Upper lobe of right lung (tissue), 1 donor: ENCODE measurements around the gene RGS12. TPM values are rescaled to one million over a fixed set of nuclear protein-coding genes. Genes with fewer than 3 reads are reported as not detected.

Experiments used
- ATAC-seq: fragments of 200-7000 bp; cut with Tn5 transposase; one replicate; pipeline ENCODE4 v1.9.1; 2020; ENCODE audit warnings: mild to moderate bottlenecking, moderate library complexity
- DNase-seq: peaks from one replicate; pipeline ENCODE4 v3.0.0-alpha.2; 2020
- H3K27ac ChIP-seq: fragments of 200-600 bp; one replicate; pipeline ENCODE4 v1.8.0; 2022
- H3K27me3 ChIP-seq: fragments of 200-600 bp; one replicate; pipeline ENCODE4 v1.8.0; 2022; ENCODE audit warnings: mild to moderate bottlenecking
- H3K36me3 ChIP-seq: fragments of 200-600 bp; one replicate; pipeline ENCODE4 v1.8.0; 2022
- H3K4me1 ChIP-seq: fragments of 200-600 bp; one replicate; pipeline ENCODE4 v1.8.0; 2022
- H3K4me3 ChIP-seq: fragments of 200-600 bp; one replicate; pipeline ENCODE4 v1.8.0; 2022; ENCODE audit warnings: mild to moderate bottlenecking
- H3K9me3 ChIP-seq: fragments of 200-600 bp; one replicate; pipeline ENCODE4 v1.8.0; 2022
- intact Hi-C: fragments of 100-400 bp; cut with DNase I; formaldehyde crosslinking; loops from one replicate; pipeline ENCODE4 v1.11.0; 2022
- total RNA-seq: library from RNA; stranded (reverse); fragmentation: NEBNext Ultra II Directional; extraction: Animal tissue kit (Norgen Biotek cat#: 25700); gene quantifications from one replicate; pipeline ENCODE4 v1.2.1, GENCODE V29; 2021
- TF ChIP-seq, protein P1 (sequence below): fragments of 200-600 bp; IDR thresholded peaks from one replicate; pipeline ENCODE4 v1.8.0; 2022; ENCODE audit warnings: antibody characterized with exemption
- donor health status: DM: no; HTN: yes; CAD: no; lungs with severe emphysema.

Gene RGS12
- total RNA-seq, 1 donor from 2014 or later = 58.2 TPM

DNA sequence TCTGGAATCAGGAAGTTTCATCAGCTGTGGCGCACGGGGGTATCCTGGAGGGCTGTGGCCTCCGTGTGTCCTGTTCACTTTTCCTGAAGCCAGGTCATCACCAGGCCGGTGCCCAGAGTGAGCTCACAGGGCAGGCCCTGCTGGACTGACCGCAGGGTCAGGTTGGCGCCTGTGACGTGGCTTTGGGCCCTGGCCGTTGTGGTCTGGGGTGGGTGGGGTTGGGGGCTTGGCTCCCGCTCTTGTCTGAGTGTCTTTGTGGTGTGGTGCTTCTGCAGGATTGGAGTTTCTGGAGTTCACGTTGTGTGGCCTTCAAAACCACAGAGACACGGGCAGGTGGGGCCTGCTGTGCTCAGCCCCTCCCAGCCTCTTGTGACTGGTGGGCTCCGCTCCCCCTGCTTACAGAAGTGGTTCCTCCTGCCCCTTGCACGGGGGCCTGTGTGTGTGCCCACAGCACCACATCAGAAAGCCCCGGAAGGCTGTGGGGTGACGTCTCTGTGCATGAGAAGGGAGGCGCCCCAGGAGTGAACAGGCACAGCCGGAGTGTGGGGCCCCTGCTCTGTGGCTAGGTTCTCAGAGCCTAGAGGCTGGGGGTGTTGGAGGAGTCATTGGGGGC lies 9.5 kb downstream of the RGS12 start:
- peaks cover 51% of the 10 kb centered on the region for H3K4me1 ChIP-seq
- DNase-seq = peak; percentile 57

DNA sequence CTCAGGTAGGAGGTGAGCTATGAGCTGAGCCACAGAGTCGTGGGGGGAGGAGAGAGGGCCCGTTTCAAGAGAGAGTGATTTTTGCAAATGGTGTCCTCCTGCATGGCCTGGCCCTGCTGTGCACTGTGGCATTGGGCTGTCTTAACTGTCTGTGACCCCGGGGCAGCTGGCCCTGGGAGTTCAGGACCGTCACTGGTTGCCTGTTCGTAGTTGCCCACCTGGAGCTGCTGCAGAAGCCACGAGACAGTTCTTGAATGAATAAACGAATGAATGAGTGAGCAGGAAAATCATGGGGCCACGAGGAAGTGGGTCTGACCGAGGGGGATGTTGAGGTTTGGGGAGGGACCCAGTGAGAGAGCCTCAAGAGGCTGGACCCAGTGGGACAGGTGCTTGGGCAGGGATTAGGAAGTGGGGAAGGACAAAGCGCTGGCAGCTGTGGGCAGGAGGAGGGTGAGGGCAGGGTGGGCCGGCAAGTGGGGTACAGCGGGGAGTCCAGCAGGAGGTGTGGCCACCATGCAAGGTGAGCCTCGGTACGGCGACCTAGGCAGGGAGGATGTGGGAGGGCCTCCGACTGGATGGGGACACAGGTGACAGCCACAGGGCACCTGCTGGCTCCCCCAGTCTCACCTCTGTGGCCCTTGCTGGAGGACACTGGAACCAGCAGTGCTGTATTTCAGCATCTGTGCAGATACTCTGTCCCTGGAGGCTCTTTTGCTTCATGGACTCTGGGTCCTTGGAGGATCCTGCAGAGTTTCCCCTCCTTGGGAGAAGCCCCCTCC lies 10.2 kb downstream of the RGS12 start:
- Histone ChIP-seq H3K27me3 (no peaks in the 10 kb centered on the region), H3K4me3 (no peak overlapping the region), H3K27ac (no peak overlapping the region), H3K4me1 (peaks cover 58% of the 10 kb centered on the region), H3K9me3 (no peaks in the 10 kb centered on the region), H3K36me3 (no peaks in the 10 kb centered on the region)
- DNase-seq = peak; percentile 58
- no peak for ATAC-seq
- intact Hi-C loops = no loop called here
- TF ChIP-seq, protein P1, sequence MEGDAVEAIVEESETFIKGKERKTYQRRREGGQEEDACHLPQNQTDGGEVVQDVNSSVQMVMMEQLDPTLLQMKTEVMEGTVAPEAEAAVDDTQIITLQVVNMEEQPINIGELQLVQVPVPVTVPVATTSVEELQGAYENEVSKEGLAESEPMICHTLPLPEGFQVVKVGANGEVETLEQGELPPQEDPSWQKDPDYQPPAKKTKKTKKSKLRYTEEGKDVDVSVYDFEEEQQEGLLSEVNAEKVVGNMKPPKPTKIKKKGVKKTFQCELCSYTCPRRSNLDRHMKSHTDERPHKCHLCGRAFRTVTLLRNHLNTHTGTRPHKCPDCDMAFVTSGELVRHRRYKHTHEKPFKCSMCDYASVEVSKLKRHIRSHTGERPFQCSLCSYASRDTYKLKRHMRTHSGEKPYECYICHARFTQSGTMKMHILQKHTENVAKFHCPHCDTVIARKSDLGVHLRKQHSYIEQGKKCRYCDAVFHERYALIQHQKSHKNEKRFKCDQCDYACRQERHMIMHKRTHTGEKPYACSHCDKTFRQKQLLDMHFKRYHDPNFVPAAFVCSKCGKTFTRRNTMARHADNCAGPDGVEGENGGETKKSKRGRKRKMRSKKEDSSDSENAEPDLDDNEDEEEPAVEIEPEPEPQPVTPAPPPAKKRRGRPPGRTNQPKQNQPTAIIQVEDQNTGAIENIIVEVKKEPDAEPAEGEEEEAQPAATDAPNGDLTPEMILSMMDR = no peak

More for the DNA sequence above, 9.5 kb downstream of the RGS12 start:
- Histone ChIP-seq H3K9me3 (no peaks in the 10 kb centered on the region), H3K4me3 (no peak overlapping the region), H3K27ac (no peak overlapping the region), H3K36me3 (no peaks in the 10 kb centered on the region), H3K27me3 (no peaks in the 10 kb centered on the region)
- peak; percentile 19 for ATAC-seq
- TF ChIP-seq, protein P1 = no peak
- intact Hi-C loops = no loop called here

DNA sequence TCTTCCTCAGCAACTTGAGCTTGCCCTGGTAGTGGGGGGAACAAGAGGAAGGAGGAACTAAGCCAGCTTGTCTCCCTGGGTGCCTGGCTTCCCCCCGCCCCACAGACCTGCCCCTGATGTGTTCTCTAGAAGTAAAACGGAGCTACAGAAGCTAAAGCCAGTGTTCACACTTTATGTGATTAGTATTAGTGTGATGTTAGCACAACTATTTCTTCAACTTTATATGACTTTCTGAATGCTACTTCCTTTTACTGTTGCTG lies 10.7 kb downstream of the RGS12 start:
- ATAC-seq = no peak
- Histone ChIP-seq H3K27ac (no peak overlapping the region), H3K36me3 (no peaks in the 10 kb centered on the region), H3K4me3 (no peak overlapping the region), H3K4me1 (peaks cover 58% of the 10 kb centered on the region), H3K27me3 (no peaks in the 10 kb centered on the region), H3K9me3 (no peaks in the 10 kb centered on the region)
- intact Hi-C loops = no loop called here
- DNase-seq = no peak
- TF ChIP-seq, protein P1 = no peak

DNA sequence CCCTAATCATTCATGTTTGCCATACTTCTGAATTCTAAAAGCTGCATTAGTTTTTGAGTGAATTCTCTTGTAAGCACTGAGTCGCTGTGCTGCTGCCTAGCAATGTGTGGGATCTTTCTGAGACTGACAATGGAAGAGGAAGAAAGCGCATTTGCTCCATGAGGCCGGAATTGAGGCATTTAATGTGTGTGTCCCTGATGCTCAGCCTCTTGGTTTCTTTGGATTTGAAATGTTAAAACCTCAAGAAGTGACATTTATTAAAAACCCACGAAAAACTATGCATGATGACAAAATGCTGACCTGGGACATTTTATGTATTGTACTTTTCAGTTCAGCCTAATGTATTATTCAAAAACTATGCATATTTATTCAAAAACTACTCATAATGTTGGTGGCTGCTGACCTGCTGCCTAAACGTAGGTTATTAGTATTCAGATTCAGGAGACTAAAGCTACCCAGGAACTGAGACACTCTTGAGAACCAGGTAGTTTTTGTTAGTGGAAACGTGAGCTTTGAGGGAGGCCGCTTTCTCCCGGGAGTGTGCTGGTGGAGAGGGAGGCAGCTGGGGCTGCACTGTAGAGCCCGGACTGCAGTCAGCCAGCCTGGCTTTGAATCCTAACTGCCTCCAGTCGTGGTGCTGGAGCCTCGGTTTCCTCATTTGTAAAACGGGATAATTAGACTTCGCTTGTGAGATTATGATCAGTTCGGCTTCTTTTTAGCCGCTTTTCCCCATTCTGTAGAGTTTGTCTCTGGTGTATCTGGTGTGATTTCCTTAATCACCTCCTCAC lies 11.3 kb downstream of the RGS12 start:
- Histone ChIP-seq H3K4me3 (no peak overlapping the region), H3K4me1 (peaks cover 54% of the 10 kb centered on the region), H3K9me3 (no peaks in the 10 kb centered on the region), H3K27me3 (no peaks in the 10 kb centered on the region), H3K36me3 (no peaks in the 10 kb centered on the region), H3K27ac (no peak overlapping the region)
- intact Hi-C loops = no loop called here
- no peak for ATAC-seq
- TF ChIP-seq, protein P1 = no peak
- DNase-seq = peak; percentile 29

DNA sequence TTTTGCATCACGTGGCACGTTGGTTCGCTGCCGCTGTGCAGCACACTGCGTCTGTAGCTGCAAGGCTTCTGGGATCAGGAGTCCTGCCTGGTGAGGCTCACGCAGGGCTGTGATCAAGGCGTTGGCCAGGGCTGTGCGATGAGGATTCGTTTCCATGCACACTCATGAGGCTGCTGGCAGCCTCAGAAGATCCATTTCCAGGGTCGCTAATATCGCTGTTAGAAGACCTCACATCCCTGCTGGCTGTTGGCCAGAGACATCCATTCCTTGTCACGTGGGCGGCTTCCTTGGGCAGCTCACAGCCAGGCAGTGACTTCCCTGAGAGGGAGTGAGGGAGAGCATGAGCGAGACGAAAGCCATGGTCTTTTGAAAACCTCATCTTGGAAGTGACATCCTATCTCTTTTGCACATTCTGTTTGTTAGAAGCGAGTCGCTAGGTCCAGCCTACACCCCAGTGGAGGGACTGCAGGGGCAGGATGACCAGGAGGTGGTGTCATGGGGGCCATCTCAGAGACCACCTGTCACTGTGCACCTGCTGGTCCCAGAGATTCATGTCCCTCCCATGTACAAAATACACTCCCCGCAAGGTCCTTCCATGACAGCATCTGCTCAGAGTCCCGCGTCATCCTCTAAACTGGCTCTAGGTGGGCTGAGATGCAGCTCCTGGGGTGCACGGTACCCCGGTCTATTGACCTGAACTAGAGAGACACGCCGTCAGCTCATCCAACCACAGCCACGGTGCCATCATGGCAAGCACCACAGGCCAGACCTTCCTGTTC lies 12.2 kb downstream of the RGS12 start:
- H3K9me3 ChIP-seq = no peaks in the 10 kb centered on the region
- H3K4me3 ChIP-seq = no peak overlapping the region
- peak; percentile 7 for ATAC-seq
- TF ChIP-seq, protein P1 = no peak
- no peaks in the 10 kb centered on the region for H3K27me3 ChIP-seq
- intact Hi-C loops = no loop called here
- H3K36me3 ChIP-seq = no peaks in the 10 kb centered on the region
- H3K4me1 ChIP-seq = peaks cover 48% of the 10 kb centered on the region
- peak; percentile 56 for DNase-seq
- H3K27ac ChIP-seq = peak overlapping the region; percentile 30
